HG03342 (cell line): ENCODE results near the gene NUDCD3.

Experiments
- ATAC-seq: cut with Tn5 transposase; IDR thresholded peaks from one replicate; pipeline ENCODE4 v1.9.1; 2021; ENCODE audit warnings: mild to moderate bottlenecking, moderate library complexity; ENCODE audit not compliant: unreplicated experiment

The NUDCD3 gene

DNA sequence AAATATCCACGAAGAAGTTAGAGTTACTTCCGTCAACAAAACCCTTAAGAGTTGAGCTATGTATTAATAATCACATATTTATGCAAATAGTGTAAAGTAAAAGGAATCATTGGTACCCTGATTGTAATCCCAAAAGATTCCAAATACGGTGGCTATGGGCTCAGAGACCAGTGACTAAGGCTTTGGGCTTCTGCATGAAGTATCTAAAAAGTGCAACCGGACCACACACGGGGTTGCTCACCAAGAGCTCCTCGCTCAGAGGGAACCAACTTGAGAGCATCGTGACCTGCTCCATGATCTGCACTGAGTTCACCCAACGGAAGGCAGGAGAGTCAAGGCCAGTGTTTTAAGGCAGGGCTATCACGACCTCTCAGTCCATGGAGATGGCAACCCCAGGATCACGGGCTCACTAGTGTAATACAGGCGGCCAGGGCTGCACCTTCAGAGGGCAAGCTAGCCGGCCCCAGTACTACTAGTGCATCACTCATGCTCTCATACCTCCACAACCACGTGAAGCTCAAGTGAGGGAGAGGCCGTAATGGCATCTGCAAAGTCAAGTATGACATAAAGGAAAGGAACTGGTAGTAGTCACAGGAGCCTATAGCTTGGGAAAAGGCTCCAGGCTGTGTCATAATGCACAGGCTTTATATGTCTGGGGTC lies 87.9 kb downstream of the NUDCD3 start:
- ATAC-seq, result no peak

- ATAC-seq, result no peak
Observed at GRCh38 chr7:44401692-44402091, 88.8 kb downstream of the NUDCD3 start.

DNA sequence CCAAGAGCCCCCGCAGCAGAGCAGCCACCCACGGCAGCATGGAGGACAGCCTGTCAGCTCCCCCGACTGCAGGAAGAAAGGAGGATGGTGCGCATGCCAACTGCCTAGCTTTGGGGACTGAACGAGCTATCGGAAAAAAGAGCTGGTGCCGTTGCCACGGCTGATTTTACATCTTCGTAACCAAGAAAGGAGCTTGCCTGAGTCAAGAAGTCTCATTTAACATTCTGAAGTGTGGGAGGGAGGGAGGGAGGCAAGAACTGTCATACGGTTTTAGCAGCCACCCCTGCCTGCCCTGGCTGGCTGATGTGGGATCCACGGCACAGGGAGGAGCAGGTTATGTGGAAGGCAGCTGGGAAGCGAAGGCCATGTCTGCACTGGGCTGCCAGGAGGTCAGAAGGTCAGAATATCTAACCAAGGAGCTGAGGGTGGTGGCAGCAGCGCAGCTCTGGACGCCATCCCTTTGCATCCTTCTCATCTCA lies 90.4 kb downstream of the NUDCD3 start:
- ATAC-seq, result no peak

- ATAC-seq, result no peak
Observed at GRCh38 chr7:44398953-44399574, 91.4 kb downstream of the NUDCD3 start.

DNA sequence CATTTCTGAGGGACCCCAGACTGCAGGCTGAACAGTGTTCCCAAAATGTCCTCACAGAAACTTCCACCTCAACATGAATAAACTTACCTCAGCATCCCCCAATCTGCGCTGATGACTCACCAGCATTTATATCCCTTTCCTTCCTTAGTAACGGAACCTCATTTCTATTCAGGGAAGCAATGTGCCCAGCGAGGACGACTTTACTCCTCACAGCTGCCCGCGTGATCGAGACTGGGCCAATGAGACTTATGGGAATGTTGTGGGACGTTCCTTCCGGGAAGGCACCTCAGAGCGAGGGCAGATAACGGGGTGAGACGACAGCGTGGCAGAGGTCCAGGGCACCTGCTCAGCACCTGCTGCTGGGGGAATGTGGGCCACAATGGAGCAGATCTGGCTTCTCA lies 91.9 kb downstream of the NUDCD3 start:
- no peak for ATAC-seq

DNA sequence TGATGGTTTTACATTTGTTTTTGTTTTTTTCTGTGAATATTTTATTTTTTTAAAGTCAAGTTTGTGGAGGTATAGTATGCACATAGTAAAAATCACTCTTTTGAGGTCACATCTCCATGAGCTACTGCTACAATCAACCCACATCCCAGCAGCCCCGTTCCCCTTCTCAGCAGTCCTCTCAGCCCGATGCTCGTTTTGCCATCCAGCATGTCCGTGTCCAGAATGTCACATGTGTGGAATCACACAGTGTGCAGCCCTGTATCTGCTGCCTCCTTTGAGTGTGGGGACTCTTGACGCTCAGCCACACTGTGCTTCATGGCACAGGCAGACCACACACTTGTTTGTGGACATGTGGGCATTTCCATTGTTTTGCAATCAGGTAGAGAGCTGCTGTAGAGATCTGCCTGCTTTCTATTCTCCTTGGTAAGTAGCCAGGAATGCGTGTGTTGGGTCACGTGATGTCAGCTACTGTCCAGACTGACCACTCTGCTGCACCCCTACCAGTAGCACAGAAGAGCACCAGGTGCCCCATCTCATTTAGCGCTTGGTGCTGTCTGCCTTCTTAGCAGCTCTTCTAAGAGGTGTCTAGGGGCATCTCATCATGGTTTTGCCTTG lies 93.4 kb downstream of the NUDCD3 start:
- no peak for ATAC-seq

DNA sequence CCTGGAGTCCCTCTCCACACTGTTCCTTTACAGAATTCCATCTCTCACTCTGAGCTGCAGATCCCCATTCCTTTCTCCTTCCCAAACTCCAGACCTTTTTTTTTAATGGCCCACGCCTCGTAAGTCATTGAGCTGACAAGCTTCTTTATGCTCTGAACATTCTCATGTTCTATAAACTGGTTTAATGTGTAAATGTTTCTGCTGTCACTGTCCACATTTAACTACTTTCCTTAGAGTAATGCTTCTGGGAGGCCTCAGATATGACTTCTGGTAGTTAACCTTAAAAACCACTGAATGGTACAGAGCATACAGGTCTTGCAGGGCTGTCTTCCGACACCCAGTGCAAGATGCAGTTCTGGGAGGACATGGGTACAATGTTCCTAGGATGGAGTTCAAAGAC lies 94.0 kb downstream of the NUDCD3 start:
- ATAC-seq, result no peak

DNA sequence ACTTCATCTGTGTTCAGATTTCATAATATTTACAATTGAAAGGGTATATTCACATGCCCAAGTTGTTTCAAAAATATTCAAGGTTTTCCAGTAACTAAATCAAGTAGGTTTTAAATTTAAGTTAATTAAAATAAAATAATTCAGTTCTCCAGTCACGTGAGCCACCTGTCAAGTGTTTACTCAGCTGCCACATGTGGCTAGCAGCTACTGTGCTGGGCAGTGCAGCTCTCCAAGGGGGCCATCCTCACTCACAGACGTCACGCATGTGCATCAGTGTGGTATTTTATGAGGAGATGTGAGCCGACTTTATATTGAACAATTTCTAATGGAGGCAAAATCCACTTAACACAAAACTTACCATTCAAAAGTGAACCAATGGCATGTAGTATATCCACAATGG lies 95.4 kb downstream of the NUDCD3 start:
- ATAC-seq, result no peak

DNA sequence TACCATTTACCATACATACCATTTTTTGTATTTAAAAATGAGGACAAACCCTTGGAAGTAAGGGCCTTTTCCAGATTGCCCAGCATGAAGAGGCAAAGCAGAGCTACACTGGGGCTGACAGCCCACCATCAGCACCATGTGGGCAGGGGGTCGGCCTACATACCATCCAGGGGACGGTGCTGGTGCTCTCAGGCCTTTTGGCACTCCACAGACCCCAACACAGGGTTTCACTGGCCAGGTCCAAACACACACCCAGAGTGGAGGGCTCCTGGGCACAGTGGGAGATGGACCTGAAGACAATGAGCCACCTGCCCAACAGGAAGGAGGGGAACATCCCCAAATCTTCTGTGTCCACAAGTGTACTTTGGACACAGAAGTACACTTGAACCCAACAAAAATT lies 95.8 kb downstream of the NUDCD3 start:
- ATAC-seq, result no peak

DNA sequence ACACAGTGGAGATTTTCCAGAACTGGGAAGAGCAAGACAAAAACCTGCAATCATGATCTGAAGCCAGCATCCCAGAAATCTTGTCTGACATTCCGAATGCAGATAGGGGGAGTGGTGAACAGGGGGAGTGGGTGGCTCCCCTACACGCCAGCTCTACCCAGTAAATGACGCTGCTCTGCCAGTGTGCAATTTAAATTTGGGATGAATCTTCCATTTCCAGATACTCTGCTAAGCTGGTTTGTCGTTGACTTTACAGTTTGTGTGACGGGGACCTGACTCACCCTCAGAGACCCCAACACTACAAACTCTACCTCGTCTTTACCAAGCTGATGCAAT lies 96.4 kb downstream of the NUDCD3 start:
- ATAC-seq, result no peak

GRCh38 chr7:44393238-44394111 lies 97.0 kb downstream of the NUDCD3 start:
- no peak for ATAC-seq

DNA sequence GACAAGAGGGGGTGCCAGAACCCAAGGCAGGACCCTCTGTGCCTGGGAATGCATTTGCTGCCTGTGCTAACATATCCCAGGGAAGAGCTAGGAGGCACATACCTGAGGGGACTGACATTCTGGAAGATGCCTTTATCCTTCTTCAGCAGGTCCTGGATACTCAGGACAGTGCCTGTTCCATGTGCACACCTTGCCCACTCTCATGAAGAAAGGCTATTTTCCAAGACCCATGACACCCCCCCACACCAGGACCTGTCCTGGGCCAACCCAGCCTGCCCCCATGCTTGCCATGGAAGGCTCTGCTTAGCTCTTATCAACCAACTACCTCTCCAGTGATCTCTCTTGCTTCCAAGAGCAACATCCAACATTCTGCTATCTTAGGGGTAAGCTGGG lies 97.8 kb downstream of the NUDCD3 start:
- no peak for ATAC-seq

GRCh38 chr7:44391746-44392617 lies 98.5 kb downstream of the NUDCD3 start:
- ATAC-seq, result no peak

- no peak for ATAC-seq
Observed at GRCh38 chr7:44391171-44391570, 99.3 kb downstream of the NUDCD3 start.

- no peak for ATAC-seq
Observed at GRCh38 chr7:44390701-44391100, 99.8 kb downstream of the NUDCD3 start.

GRCh38 chr7:44388089-44388970 lies 102.1 kb downstream of the NUDCD3 start:
- no peak for ATAC-seq

GRCh38 chr7:44387389-44387788 lies 103.1 kb downstream of the NUDCD3 start:
- no peak for ATAC-seq

- no peak for ATAC-seq
Observed at GRCh38 chr7:44386139-44386913, 104.1 kb downstream of the NUDCD3 start.
